GM18909 (cell line): ENCODE results near the gene FGFBP3.
A peak's percentile ranks its signal among the peaks of the same experiment; 100 is the strongest.

Experiments used
- ATAC-seq: cut with Tn5 transposase; IDR thresholded peaks from one replicate; pipeline ENCODE4 v1.9.1; 2021; ENCODE audit warnings: mild to moderate bottlenecking; ENCODE audit not compliant: unreplicated experiment, poor library complexity

Gene FGFBP3

GRCh38 chr10:91909117-91909677, at the start of gene FGFBP3:
FGFBP3 (minus strand) TSS chr10:91909486; CDS start chr10:91908969, 517 bp downstream.
- no peak for ATAC-seq

GRCh38 chr10:91957091-91957490, 47.8 kb upstream of the FGFBP3 start:
- ATAC-seq, result no peak

GRCh38 chr10:91955114-91955513, 45.8 kb upstream of the FGFBP3 start:
- no peak for ATAC-seq

- ATAC-seq, result no peak
Observed at GRCh38 chr10:91953600-91954160, 44.4 kb upstream of the FGFBP3 start.

- ATAC-seq, result peak; percentile 47
Observed at GRCh38 chr10:91944880-91945630, 35.8 kb upstream of the FGFBP3 start.

- no peak for ATAC-seq
Observed at GRCh38 chr10:91941426-91941825, 32.1 kb upstream of the FGFBP3 start.

- ATAC-seq, result no peak
Observed at GRCh38 chr10:91939653-91940052, 30.4 kb upstream of the FGFBP3 start.

- no peak for ATAC-seq
Observed at GRCh38 chr10:91935886-91936285, 26.6 kb upstream of the FGFBP3 start.

- no peak for ATAC-seq
Observed at GRCh38 chr10:91932737-91933136, 23.5 kb upstream of the FGFBP3 start.

GRCh38 chr10:91931526-91932190, 22.4 kb upstream of the FGFBP3 start:
- no peak for ATAC-seq

- ATAC-seq, result no peak
Observed at GRCh38 chr10:91930939-91931338, 21.7 kb upstream of the FGFBP3 start.

GRCh38 chr10:91925022-91925320, 15.7 kb upstream of the FGFBP3 start:
- ATAC-seq, result no peak

GRCh38 chr10:91924212-91925021, 15.1 kb upstream of the FGFBP3 start:
- peak; percentile 27 for ATAC-seq

GRCh38 chr10:91923371-91924211, 14.3 kb upstream of the FGFBP3 start, which contains the start of gene BTAF1:
BTAF1 (plus strand) TSS chr10:91923770; CDS start chr10:91924077, 307 bp downstream.
- ATAC-seq, result peak; percentile 97

- no peak for ATAC-seq
Observed at GRCh38 chr10:91919651-91920050, 10.4 kb upstream of the FGFBP3 start.

GRCh38 chr10:91910467-91910866, 1.2 kb upstream of the FGFBP3 start:
- ATAC-seq, result no peak

- peak; percentile 92 for ATAC-seq
Observed at GRCh38 chr10:91908337-91909116, 759 bp downstream of the FGFBP3 start.

- ATAC-seq, result no peak
Observed at GRCh38 chr10:91907914-91908336, 1.4 kb downstream of the FGFBP3 start.
